CD4-positive, alpha-beta T cell treated with Interleukin-15 for 1 hour (primary cell): ENCODE measurements around the gene CXCL5.
"Not testable (repeated sequence)": the region's sequence is repeated elsewhere in the genome, so short reads cannot be mapped to it uniquely, and the experiment has no call there.

ENCODE experiments used
- DNase-seq: peaks from one replicate; pipeline ENCODE4 v3.0.0-alpha.2; 2020

CXCL5 gene

GRCh38 chr4:73964862-73965611 lies 33.4 kb downstream of the CXCL5 start:
- no peak for DNase-seq

GRCh38 chr4:73962724-73963123 lies 35.8 kb downstream of the CXCL5 start:
- no peak for DNase-seq

- not testable (repeated sequence) for DNase-seq
Measured at GRCh38 chr4:73959041-73959440, 39.4 kb downstream of the CXCL5 start.

GRCh38 chr4:73952352-73952751 lies 46.1 kb downstream of the CXCL5 start:
- DNase-seq, result no peak

- DNase-seq, result not testable (repeated sequence)
Measured at GRCh38 chr4:73950376-73950920, 48.0 kb downstream of the CXCL5 start.

GRCh38 chr4:73948990-73949706 lies 49.3 kb downstream of the CXCL5 start:
- no peak for DNase-seq

- no peak for DNase-seq
Measured at GRCh38 chr4:73948291-73948690, 50.2 kb downstream of the CXCL5 start.

- no peak for DNase-seq
Measured at GRCh38 chr4:73947239-73947985, 51.1 kb downstream of the CXCL5 start.

GRCh38 chr4:73945674-73946449 lies 52.6 kb downstream of the CXCL5 start:
- DNase-seq, result no peak
